GM18508 (cell line): ENCODE results near the gene CYP2B6.
"Not testable (repeated sequence)": the region's sequence is repeated elsewhere in the genome, so short reads cannot be mapped to it uniquely, and the experiment has no call there.

Experiments
- ATAC-seq: cut with Tn5 transposase; IDR thresholded peaks from one replicate; pipeline ENCODE4 v1.9.1; 2021; ENCODE audit warnings: moderate number of reproducible peaks; ENCODE audit not compliant: insufficient read depth, unreplicated experiment

The CYP2B6 gene

GRCh38 chr19:40990972-40991381, at the start of gene CYP2B6:
CYP2B6 (plus strand) TSS chr19:40991282; CDS start chr19:40991306, 24 bp downstream.
- ATAC-seq = no peak

- no peak for ATAC-seq
Observed at GRCh38 chr19:40941481-40942219, 49.4 kb upstream of the CYP2B6 start.

- ATAC-seq = no peak
Observed at GRCh38 chr19:40945645-40946044, 45.4 kb upstream of the CYP2B6 start.

- ATAC-seq = no peak
Observed at GRCh38 chr19:40947114-40947513, 44.0 kb upstream of the CYP2B6 start.

- ATAC-seq = no peak
Observed at GRCh38 chr19:40947573-40947972, 43.5 kb upstream of the CYP2B6 start.

GRCh38 chr19:40948580-40949299, 42.3 kb upstream of the CYP2B6 start:
- no peak for ATAC-seq

GRCh38 chr19:40954573-40954972, 36.5 kb upstream of the CYP2B6 start:
- ATAC-seq = no peak

GRCh38 chr19:40959338-40959737, 31.7 kb upstream of the CYP2B6 start:
- ATAC-seq = no peak

GRCh38 chr19:40960062-40960685, 30.9 kb upstream of the CYP2B6 start:
- no peak for ATAC-seq

- no peak for ATAC-seq
Observed at GRCh38 chr19:40960780-40961179, 30.3 kb upstream of the CYP2B6 start.

- no peak for ATAC-seq
Observed at GRCh38 chr19:40962460-40962961, 28.6 kb upstream of the CYP2B6 start.

- ATAC-seq = not testable (repeated sequence)
Observed at GRCh38 chr19:40964361-40964760, 26.7 kb upstream of the CYP2B6 start.

GRCh38 chr19:40965351-40965750, 25.7 kb upstream of the CYP2B6 start:
- ATAC-seq = not testable (repeated sequence)

- ATAC-seq = not testable (repeated sequence)
Observed at GRCh38 chr19:40966591-40966990, 24.5 kb upstream of the CYP2B6 start.

- ATAC-seq = not testable (repeated sequence)
Observed at GRCh38 chr19:40968065-40968464, 23.0 kb upstream of the CYP2B6 start.

GRCh38 chr19:40969721-40970120, 21.4 kb upstream of the CYP2B6 start:
- not testable (repeated sequence) for ATAC-seq

- not testable (repeated sequence) for ATAC-seq
Observed at GRCh38 chr19:40970396-40971345, 20.4 kb upstream of the CYP2B6 start.

- ATAC-seq = no peak
Observed at GRCh38 chr19:40974633-40975037, 16.4 kb upstream of the CYP2B6 start.

GRCh38 chr19:40976134-40976533, 14.9 kb upstream of the CYP2B6 start:
- ATAC-seq = no peak

- ATAC-seq = no peak
Observed at GRCh38 chr19:40976724-40977123, 14.4 kb upstream of the CYP2B6 start.
